Upper lobe of right lung (tissue), 1 donor: Measurements from ENCODE around the gene KCNC1. TPM values are rescaled to one million over a fixed set of nuclear protein-coding genes. Genes with fewer than 3 reads are reported as not detected.

Experiments
- ATAC-seq: fragments of 200-7000 bp; cut with Tn5 transposase; one replicate; pipeline ENCODE4 v1.9.1; 2020; ENCODE audit warnings: mild to moderate bottlenecking, moderate library complexity
- DNase-seq: peaks from one replicate; pipeline ENCODE4 v3.0.0-alpha.2; 2020
- H3K27ac ChIP-seq: fragments of 200-600 bp; one replicate; pipeline ENCODE4 v1.8.0; 2022
- H3K27me3 ChIP-seq: fragments of 200-600 bp; one replicate; pipeline ENCODE4 v1.8.0; 2022; ENCODE audit warnings: mild to moderate bottlenecking
- H3K36me3 ChIP-seq: fragments of 200-600 bp; one replicate; pipeline ENCODE4 v1.8.0; 2022
- H3K4me1 ChIP-seq: fragments of 200-600 bp; one replicate; pipeline ENCODE4 v1.8.0; 2022
- H3K4me3 ChIP-seq: fragments of 200-600 bp; one replicate; pipeline ENCODE4 v1.8.0; 2022; ENCODE audit warnings: mild to moderate bottlenecking
- H3K9me3 ChIP-seq: fragments of 200-600 bp; one replicate; pipeline ENCODE4 v1.8.0; 2022
- CTCF ChIP-seq: fragments of 200-600 bp; IDR thresholded peaks from one replicate; pipeline ENCODE4 v1.8.0; 2022; ENCODE audit warnings: antibody characterized with exemption
- intact Hi-C: fragments of 100-400 bp; cut with DNase I; formaldehyde crosslinking; loops from one replicate; pipeline ENCODE4 v1.11.0; 2022
- total RNA-seq: library from RNA; stranded (reverse); fragmentation: NEBNext Ultra II Directional; extraction: Animal tissue kit (Norgen Biotek cat#: 25700); gene quantifications from one replicate; pipeline ENCODE4 v1.2.1, GENCODE V29; 2021
- donor health status: DM: no; HTN: yes; CAD: no; lungs with severe emphysema.

The KCNC1 gene
- total RNA-seq, 1 donor from 2014 or later = not detected

- Histone ChIP-seq H3K9me3 (no peaks in the 10 kb centered on the region), H3K4me3 (no peak overlapping the region), H3K27ac (no peak overlapping the region), H3K27me3 (no peaks in the 10 kb centered on the region), H3K36me3 (no peaks in the 10 kb centered on the region), H3K4me1 (no peaks in the 10 kb centered on the region)
- no peak for ATAC-seq
- intact Hi-C loops = no loop called here
- DNase-seq = peak; percentile 29
- TF ChIP-seq CTCF = no peak
These were observed 19.1 kb downstream of the KCNC1 start for GRCh38 chr11:17753641-17754040.

GRCh38 chr11:17755891-17756290 lies 21.3 kb downstream of the KCNC1 start:
- H3K27me3 ChIP-seq = no peaks in the 10 kb centered on the region
- no peak overlapping the region for H3K4me3 ChIP-seq
- no peak for ATAC-seq
- intact Hi-C loops = no loop called here
- no peaks in the 10 kb centered on the region for H3K4me1 ChIP-seq
- TF ChIP-seq CTCF = no peak
- H3K36me3 ChIP-seq = no peaks in the 10 kb centered on the region
- no peaks in the 10 kb centered on the region for H3K9me3 ChIP-seq
- no peak for DNase-seq
- H3K27ac ChIP-seq = no peak overlapping the region

GRCh38 chr11:17760102-17761029 lies 25.8 kb downstream of the KCNC1 start:
- no peak overlapping the region for H3K4me3 ChIP-seq
- no peaks in the 10 kb centered on the region for H3K4me1 ChIP-seq
- ATAC-seq (peak; percentile 49), DNase-seq (no peak)
- H3K9me3 ChIP-seq = no peaks in the 10 kb centered on the region
- H3K27ac ChIP-seq = no peak overlapping the region
- no peaks in the 10 kb centered on the region for H3K36me3 ChIP-seq
- no peaks in the 10 kb centered on the region for H3K27me3 ChIP-seq
- intact Hi-C loops = no loop called here
- TF ChIP-seq CTCF = peak; percentile 48

- no peaks in the 10 kb centered on the region for H3K27me3 ChIP-seq
- no peak for TF ChIP-seq CTCF
- no peaks in the 10 kb centered on the region for H3K9me3 ChIP-seq
- ATAC-seq (no peak), DNase-seq (no peak)
- H3K36me3 ChIP-seq = no peaks in the 10 kb centered on the region
- H3K27ac ChIP-seq = no peak overlapping the region
- no peaks in the 10 kb centered on the region for H3K4me1 ChIP-seq
- no peak overlapping the region for H3K4me3 ChIP-seq
- intact Hi-C loops = no loop called here
These were observed 27.9 kb downstream of the KCNC1 start for GRCh38 chr11:17762309-17762974.

GRCh38 chr11:17763244-17763643 lies 28.7 kb downstream of the KCNC1 start:
- Histone ChIP-seq H3K27ac (no peak overlapping the region), H3K27me3 (no peaks in the 10 kb centered on the region), H3K4me1 (no peaks in the 10 kb centered on the region), H3K9me3 (no peaks in the 10 kb centered on the region), H3K4me3 (no peak overlapping the region), H3K36me3 (no peaks in the 10 kb centered on the region)
- no peak for TF ChIP-seq CTCF
- intact Hi-C loops = no loop called here
- ATAC-seq (no peak), DNase-seq (no peak)
